GM19452 (cell line): Measurements from ENCODE around the gene FAM89A.
"Not testable (repeated sequence)": the region's sequence is repeated elsewhere in the genome, so short reads cannot be mapped to it uniquely, and the experiment has no call there.

ENCODE experiments used
- ATAC-seq: cut with Tn5 transposase; IDR thresholded peaks from one replicate; pipeline ENCODE4 v1.9.1; 2021; ENCODE audit not compliant: unreplicated experiment

FAM89A gene

GRCh38 chr1:231035799-231036198 is 4.3 kb downstream of the FAM89A start:
- ATAC-seq = no peak

GRCh38 chr1:231032963-231033362 is 7.1 kb downstream of the FAM89A start:
- no peak for ATAC-seq

GRCh38 chr1:231029841-231030240 is 10.2 kb downstream of the FAM89A start:
- no peak for ATAC-seq

- not testable (repeated sequence) for ATAC-seq
Observed at GRCh38 chr1:231029247-231029646, 10.8 kb downstream of the FAM89A start.

GRCh38 chr1:231028682-231029081 is 11.4 kb downstream of the FAM89A start:
- ATAC-seq = no peak

GRCh38 chr1:231027971-231028370 is 12.1 kb downstream of the FAM89A start:
- ATAC-seq = no peak

GRCh38 chr1:231027136-231027925 is 12.7 kb downstream of the FAM89A start:
- no peak for ATAC-seq

- no peak for ATAC-seq
Observed at GRCh38 chr1:231026576-231026975, 13.5 kb downstream of the FAM89A start.

GRCh38 chr1:231023150-231023549 is 16.9 kb downstream of the FAM89A start:
- no peak for ATAC-seq

GRCh38 chr1:231022543-231022942 is 17.5 kb downstream of the FAM89A start:
- not testable (repeated sequence) for ATAC-seq

- no peak for ATAC-seq
Observed at GRCh38 chr1:231021540-231022031, 18.5 kb downstream of the FAM89A start.

- no peak for ATAC-seq
Observed at GRCh38 chr1:231020816-231021215, 19.2 kb downstream of the FAM89A start.

- no peak for ATAC-seq
Observed at GRCh38 chr1:231020139-231020601, 19.9 kb downstream of the FAM89A start.

GRCh38 chr1:231019711-231020110 is 20.3 kb downstream of the FAM89A start:
- no peak for ATAC-seq

- no peak for ATAC-seq
Observed at GRCh38 chr1:231016966-231017365, 23.1 kb downstream of the FAM89A start.

GRCh38 chr1:231016234-231016633 is 23.8 kb downstream of the FAM89A start:
- ATAC-seq = no peak

GRCh38 chr1:231013391-231014015 is 26.6 kb downstream of the FAM89A start:
- ATAC-seq = no peak

GRCh38 chr1:231011963-231012362 is 28.1 kb downstream of the FAM89A start:
- ATAC-seq = no peak

GRCh38 chr1:231011360-231011759 is 28.7 kb downstream of the FAM89A start:
- ATAC-seq = no peak

GRCh38 chr1:231007535-231007934 is 32.5 kb downstream of the FAM89A start:
- not testable (repeated sequence) for ATAC-seq

- no peak for ATAC-seq
Observed at GRCh38 chr1:231001892-231002291, 38.2 kb downstream of the FAM89A start.

- ATAC-seq = no peak
Observed at GRCh38 chr1:231000639-231001038, 39.4 kb downstream of the FAM89A start.
